GM19023 (cell line): ENCODE measurements around the gene PDHA1.

Source experiments
- ATAC-seq: cut with Tn5 transposase; IDR thresholded peaks from one replicate; pipeline ENCODE4 v1.9.1; 2021; ENCODE audit warnings: mild to moderate bottlenecking, moderate library complexity; ENCODE audit not compliant: unreplicated experiment

PDHA1 gene

DNA sequence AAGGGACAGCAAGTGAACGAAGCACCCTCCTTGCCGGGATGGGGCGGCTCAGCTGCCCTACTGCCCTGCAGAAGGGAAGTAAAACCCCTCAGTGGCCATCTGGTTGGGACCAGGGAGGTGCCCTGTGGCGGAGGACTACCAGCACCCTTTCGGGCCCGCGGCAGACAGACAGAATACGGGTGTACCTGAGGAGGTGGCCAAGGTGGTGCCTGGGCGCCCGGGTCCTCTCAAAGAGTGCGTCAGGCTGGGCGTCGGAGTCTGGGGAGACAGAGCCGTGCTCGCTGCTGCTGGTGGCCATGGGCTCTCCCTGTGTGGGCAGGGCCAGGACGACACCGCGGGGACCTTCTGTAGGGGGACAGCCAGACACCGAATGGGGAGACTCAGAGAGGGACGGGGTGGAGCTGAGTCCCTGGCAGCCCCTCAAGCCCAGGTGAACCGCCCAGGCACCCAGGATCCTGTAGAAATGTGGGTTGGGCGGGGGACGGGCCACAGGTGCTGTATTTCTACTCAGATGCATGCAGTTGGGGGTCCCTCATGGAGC lies 29.7 kb downstream of the PDHA1 start:
- ATAC-seq, result no peak

DNA sequence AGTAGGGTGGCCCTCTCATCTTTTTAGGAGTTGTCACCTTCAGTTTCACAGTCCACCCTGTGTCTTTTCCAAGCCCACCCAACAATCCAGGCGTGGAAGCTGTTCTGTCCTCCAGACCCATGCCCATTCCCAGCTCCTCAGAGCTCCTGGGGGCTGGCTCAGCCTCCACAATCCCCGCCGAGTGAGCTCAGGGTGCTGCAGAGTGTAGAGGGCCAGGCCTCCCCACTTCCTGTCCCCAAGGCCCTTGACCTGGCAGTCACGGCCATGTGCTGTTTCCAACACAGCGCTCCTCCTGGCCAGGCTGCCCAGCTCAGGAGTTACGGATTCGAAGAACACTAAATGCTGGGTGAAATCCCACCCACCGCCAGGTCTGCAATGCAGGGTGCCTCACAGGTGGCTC lies 31.8 kb downstream of the PDHA1 start:
- ATAC-seq, result no peak

DNA sequence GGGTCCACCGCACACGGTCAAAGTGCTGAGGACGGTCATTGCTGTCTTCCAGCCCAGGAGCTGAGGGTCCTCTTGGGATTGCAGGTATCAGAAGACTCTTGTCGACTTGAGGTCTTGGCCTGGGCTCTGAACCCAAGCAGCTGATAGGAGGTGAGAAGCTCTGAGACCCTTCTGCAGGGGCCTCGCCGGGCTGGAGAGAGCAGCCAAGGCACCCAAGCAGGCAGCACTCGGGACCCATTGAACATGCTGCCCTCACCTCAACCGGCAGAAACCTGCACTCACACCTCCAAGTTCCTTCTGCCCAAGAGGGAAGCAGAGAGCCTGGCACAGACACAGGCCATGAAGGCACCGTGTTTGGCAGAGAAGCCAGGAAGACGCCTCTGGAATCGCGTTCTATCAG lies 34.1 kb downstream of the PDHA1 start:
- ATAC-seq, result no peak

DNA sequence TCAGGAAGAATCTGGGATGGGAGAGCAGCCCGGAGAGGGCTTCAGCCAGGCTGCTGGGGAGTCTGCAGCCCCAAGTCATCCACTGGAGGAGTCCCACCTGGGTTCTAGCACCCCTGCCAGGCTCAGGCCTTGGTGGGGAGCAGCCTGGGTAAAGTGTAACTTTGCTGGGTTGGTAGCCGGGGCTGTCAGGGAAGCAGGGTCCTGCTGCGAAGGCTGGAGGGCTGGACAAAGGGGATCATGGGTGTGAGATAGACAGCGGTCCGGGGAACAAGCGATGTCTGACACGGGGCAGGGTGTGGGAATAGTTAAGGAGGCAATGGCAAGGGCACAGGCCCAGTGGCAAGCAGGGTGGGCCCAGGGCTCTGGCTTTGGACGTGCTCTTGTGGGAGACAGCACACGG lies 37.6 kb downstream of the PDHA1 start:
- no peak for ATAC-seq

DNA sequence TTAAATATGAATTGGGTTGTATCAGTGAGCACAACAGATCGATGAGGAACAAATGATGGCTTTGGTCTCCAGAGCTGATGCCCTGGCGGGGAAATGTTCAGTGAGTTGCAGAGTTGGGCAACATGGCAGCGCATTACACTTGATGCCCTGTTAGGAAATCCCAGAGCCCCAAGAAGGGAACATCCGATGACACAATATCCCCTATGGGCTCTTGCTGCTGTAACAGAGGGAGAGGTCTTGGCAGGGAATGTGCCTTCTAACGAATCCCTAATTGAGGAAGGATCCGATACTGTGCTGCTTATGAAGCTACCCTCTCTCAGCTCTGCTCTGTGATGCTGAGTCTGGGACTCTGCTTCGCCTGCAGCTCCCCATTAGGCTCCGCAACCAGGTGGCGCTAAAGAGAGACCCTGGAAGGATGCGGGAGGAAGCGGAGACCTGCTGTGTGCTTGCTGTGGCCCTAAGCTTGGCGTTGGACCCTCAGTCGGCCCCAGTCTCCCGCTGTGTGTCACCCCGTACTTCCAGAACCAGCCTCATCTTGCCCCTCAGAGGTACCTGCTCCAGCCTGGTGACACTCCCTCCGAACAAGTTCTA lies 38.9 kb downstream of the PDHA1 start:
- no peak for ATAC-seq

DNA sequence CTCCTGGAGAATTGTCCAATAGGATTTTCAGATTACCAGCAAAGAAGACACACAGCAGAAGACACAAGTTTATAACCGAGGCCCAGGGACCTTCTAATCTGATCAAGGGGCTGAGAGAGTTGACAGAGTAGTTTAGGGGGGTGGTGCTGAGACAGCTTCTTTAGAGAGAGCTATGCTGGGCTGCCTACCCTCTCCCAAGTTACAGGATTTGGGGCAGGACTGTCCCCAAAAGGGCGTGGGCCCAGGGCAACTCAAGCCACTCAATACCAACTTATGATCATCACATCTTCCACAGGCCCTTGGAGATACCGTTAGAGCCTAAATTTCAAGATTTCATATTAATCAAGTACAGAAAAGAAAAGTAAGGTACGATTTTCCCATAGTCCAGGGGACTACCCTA lies 43.0 kb downstream of the PDHA1 start:
- ATAC-seq, result no peak

DNA sequence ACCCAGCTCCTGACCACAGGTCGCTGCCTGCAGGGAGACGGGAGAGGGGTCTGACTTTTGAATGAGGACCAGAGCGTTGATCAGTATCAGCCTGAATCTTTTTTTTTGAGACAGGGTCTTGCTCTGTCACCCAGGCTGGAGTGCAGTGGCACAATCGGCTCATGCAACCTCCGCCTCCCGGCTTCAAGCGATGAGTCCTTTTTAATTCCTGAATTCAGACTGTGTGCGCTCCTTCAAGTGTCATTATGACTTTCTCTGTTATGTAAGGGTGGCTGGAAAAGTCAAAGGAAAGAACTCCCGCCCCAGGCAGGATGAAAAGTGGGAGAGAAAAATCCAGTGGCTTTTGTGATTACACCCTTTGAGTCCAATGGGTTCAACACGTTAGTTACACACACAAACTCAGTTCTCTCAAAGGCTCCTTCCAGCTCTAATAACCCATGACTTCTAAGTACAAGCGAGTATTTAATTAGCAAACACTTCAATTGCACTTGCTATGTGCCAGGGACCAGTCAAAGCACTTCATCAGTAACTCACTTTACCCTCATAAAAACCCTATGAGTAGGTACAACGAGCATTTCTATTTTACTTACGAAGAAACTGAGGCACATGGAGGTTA lies 44.4 kb downstream of the PDHA1 start:
- no peak for ATAC-seq

DNA sequence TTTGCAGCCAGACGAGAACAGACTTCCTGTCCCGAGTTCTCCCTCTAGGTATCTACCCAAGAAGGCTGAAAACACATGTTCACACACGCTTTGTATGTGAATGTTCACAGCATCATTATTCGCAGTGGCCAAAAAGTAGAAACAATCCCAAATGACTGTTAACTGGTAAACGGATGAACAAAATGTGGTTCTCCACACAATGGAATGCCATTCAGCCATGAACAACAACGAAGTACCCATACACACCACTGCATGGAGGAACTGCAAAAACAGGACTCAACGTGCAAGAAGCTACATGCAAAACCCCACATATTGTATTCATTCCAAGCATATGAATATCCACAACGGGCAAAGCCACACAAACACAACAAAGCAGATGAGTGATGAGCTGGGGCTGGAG lies 45.0 kb downstream of the PDHA1 start:
- ATAC-seq, result no peak

DNA sequence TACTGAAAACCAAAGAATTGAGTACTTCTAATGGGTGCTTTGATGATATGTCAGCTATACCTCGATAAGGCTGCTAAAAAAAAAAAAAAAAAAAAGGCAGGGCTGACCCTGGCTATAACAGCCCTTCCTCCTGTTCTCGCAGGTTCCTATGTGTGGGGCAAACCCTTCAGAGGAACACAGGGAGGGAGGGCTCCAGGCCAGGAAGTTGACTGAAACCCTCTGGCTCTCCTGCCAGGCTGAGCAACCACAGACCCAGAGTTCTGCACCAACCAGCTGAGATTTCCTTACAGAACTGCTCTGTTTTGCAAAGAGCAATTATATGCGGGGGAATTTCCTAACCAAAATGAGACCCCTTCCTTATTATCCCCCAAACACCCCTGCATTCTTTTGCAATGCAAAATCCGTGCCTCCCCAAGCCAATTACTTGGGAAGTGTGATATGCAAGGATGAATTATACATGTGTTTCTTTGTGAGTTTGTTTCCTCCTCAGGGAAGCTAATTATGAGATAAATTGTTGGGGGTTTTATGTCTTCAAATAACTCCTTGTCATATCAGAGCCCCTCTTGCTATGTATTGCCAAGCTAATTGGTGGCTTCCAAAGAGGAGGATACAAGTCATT lies 45.6 kb downstream of the PDHA1 start:
- ATAC-seq, result no peak

DNA sequence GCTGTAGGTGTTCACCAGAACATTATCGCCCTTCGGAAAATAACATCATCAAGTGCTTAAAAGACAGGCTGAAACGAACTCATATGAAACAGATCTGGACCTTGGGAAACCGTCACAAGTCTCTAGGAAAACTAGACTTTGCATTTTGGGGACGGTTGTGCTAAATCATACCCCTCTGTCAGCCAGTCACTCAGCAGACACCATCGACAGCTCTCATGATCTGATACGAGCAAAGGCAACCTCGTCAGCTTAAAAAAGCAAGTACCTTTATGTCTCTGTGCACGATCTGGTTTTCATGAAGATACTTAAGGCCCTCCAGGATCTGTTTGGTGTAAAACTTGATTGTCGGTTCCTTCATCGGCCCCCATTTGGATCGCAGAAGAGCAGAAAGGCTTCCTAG lies 48.4 kb downstream of the PDHA1 start:
- no peak for ATAC-seq

DNA sequence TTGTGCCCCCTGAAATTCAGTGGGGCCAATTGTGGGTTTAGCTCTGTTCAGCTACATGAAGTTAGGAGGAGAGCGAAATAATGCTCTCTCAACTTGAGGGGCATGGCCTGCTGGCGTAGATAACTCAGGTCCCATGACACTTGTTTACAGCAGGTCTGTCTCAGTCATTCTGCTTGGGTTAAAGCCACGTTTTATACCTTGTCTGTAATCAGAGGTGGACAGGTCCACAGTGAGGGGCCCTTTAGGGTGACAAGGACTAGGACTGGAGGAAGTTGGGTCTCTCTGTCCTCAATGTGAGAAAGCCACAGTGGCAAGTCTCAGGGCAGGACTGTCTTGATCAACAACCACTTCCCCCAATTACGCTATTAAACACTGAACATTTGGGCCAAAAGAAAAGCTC lies 49.0 kb downstream of the PDHA1 start:
- no peak for ATAC-seq

DNA sequence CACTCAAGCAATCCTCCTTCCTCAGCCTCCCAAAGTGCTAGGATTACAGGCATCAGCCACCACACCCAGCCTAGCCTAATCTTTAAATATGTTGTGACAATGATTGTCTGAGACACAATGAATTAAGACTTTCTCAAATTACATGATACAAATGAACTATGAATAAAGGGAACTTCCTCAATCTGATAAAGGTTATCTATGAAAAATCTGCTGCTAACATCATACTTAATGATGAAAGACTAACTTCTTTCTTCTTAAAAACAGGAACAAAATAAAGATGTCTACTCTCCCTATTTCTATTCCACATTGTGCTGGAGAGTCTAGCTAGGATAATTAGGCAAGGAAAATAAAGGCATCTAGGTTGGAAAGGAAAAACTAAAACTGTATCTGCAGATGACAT lies 60.0 kb downstream of the PDHA1 start:
- no peak for ATAC-seq

DNA sequence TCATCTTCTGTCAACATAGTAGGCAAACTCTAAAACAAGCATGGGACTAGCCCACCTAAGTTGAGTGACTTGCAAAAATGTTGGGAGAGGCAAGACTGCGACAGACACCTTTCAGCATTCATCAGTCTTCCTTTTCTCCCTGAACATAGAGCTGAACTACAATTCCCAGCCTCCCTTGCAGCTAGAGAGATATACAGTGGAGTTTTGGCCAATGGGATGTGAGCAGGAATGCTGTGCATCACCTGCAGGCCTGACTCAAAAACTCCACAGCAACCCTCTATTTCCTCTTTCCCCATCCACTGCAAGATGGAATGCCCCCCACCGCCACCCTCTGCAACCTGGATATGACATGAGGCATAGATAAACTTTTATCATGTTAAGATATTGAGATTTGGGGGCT lies 66.5 kb downstream of the PDHA1 start:
- no peak for ATAC-seq
